Activated CD8-positive, alpha-beta memory T cell treated with anti-CD3 and anti-CD28 coated beads for 24 hours (primary cell): ENCODE results near the gene COL5A1.

Experiments
- DNase-seq: peaks from one replicate; pipeline ENCODE4 v3.0.0-alpha.2; 2020

Gene COL5A1

GRCh38 chr9:134885679-134886412 lies 244.2 kb downstream of the COL5A1 start:
- peak; percentile 32 for DNase-seq

GRCh38 chr9:134886413-134886913 lies 244.9 kb downstream of the COL5A1 start:
- DNase-seq: peak; percentile 38

DNA sequence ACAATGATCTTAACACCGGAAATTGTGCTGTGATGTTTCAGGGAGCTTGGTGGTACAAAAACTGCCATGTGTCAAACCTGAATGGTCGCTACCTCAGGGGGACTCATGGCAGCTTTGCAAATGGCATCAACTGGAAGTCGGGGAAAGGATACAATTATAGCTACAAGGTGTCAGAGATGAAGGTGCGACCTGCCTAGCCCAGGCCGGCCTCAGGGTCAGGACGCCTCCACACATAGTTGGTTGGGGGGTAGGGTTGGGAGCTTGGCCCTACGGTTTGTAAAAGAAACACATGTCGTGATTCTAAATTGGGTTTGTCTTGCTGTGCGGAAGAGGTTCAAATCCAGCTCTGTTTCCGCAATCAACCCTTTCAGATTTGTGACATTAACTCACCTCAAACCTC lies 245.6 kb downstream of the COL5A1 start:
- no peak for DNase-seq

- peak; percentile 30 for DNase-seq
Measured at GRCh38 chr9:134887686-134888602, 246.3 kb downstream of the COL5A1 start.

DNA sequence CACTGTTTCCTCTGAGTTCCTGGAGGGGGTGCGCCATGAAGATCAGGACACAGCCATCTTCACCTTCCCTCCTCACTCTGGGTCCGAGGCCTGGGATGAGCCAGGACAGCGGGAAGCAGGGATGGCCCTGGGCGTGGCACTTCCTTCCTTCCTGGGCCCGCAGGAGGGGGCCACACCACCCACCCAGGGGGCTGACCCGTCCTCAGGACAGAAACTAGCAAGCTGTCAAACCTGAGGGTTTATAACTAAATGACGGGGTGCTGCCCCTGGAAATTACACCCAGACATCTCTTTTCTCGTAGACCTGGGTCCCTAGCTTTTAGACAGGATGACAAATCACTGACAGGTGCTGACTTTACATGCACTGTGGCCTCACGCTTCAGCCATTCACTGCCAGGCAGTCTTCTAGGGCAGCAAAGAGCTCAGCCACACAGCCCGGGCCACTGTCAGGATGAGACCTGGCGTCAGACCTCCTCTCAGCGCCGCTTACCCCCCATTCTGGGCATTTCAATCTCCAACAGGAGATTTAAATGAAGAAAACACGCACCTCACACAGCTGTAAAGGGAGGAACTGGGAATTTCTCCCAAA lies 247.1 kb downstream of the COL5A1 start:
- DNase-seq: peak; percentile 37

DNA sequence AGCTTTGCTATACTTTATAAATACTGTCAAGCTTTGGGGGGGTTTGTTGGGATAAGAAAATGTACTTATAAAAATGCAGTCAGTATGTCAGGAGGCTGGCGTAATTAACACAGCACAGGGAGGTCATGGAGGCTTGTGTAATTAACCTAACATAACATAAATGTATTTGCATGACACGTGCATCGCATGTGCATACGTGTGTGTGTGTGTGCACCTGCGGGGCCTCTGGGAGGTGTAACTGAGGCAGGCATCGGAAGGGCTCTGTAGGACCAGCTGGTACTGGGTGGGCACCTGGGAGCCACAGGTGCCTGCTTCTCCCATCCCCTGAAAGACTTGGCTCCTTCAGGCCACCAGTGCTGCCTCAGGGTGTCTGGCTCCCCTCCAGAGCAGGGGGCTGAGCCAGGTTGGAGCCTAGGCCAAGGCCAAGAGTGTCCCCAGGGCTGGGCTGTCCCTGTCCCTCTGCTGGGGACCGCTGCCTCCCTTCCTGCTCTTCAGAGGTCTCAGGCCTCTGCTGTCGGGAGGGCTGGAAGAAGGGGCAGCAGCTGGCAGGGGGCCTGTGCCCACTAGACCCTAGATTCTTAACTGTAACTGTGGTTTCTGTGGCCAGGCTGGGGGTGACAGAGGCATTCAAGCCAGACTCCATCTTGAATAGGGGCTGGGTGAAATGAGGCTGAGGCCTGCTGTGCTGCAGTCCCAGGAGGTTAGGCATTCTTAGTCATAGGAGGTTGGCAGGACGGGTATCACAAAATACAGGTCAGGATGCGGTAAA lies 248.0 kb downstream of the COL5A1 start:
- peak; percentile 41 for DNase-seq

GRCh38 chr9:134890155-134890495 lies 248.5 kb downstream of the COL5A1 start:
- DNase-seq: no peak

DNA sequence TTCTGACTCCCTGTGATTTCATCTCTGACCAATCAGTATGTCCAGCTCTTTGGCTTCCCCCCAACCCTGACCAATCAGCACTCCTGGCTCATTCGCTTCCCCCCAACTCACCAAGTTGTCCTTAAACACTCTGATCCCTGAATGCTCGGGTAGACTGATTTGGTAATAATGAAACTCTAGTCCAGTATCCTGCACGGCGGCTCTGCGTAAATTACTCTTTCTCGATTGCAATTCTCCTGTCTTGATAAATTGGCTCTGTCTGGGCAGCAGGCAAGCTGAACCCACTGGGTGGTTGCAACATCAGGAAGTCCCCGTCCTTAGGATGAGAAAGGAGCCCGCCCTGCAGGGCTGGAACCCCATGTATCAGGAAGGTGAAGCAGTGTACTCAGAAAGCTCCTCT lies 249.4 kb downstream of the COL5A1 start:
- peak; percentile 35 for DNase-seq

DNA sequence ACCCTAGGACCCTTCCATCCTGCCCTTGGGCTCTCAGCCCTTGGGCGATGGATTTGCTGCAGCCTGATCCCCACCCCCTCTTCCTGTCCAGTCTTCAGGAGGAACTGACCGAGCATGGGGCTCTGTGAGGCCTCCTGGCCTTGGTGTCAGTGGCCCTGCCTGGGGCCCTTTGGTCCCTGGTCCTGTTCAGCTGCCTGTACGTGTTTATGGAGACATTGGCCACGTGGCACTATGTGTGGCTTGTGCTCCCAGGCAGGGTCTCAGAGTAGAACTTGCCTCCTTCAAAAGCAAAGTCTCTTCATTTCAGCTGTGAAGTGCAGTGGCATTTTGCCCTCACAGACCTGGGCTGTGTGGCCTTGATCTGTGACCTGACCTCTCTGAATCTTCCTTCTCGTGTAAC lies 250.1 kb downstream of the COL5A1 start:
- DNase-seq: no peak

- DNase-seq: peak; percentile 46
Measured at GRCh38 chr9:134892221-134892620, 250.6 kb downstream of the COL5A1 start.

DNA sequence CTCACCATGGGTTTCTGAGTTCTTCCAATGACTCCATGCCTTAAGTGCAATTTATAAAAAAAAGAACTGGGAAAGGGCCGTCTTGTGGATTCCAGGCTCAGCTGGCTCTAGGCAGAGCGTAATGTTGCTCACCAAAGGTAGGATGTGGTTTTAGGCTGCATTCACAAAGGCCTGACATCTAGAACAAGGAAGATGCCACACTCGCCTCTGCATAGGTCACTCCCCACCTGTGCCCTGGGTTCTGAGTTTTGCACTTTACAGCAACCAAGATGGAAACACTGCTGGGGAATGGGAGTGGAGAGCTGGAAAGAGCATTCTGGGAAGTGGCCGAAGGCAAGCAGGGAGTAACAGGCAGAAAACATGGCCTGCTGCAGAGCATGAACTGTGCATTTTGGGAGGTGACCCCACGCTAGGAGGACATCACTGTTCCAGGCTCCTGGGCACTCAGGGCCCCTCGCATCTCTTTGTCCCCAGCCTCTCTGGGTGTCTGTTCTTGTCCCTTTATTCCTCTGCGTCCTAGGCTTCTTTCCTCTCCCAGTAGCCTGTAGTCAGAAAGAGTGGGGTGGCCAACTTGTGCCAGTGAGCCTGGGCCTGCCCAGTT lies 251.3 kb downstream of the COL5A1 start:
- DNase-seq: no peak
